GM21423 (cell line): Measurements from ENCODE around the gene NUCB2.
"Not testable (repeated sequence)": the region's sequence is repeated elsewhere in the genome, so short reads cannot be mapped to it uniquely, and the experiment has no call there.

Source experiments
- ATAC-seq: cut with Tn5 transposase; IDR thresholded peaks from one replicate; pipeline ENCODE4 v1.9.1; 2021; ENCODE audit warnings: mild to moderate bottlenecking, moderate library complexity; ENCODE audit not compliant: unreplicated experiment

The NUCB2 gene

GRCh38 chr11:17276236-17277023 is at the start of gene NUCB2:
TSS of gene NUCB2 (plus strand) at chr11:17276739. CDS start at chr11:17295324, 18,585 bp downstream.
- peak; percentile 99 for ATAC-seq

GRCh38 chr11:17228186-17228925 is 48.2 kb upstream of the NUCB2 start:
- ATAC-seq: not testable (repeated sequence)

GRCh38 chr11:17229481-17230152 is 46.9 kb upstream of the NUCB2 start:
- no peak for ATAC-seq

- ATAC-seq: peak; percentile 92
Observed at GRCh38 chr11:17230867-17231851, 45.4 kb upstream of the NUCB2 start.

GRCh38 chr11:17233101-17233500 is 43.4 kb upstream of the NUCB2 start:
- no peak for ATAC-seq

GRCh38 chr11:17238377-17238776 is 38.2 kb upstream of the NUCB2 start:
- no peak for ATAC-seq

GRCh38 chr11:17239927-17240326 is 36.6 kb upstream of the NUCB2 start:
- ATAC-seq: not testable (repeated sequence)

- no peak for ATAC-seq
Observed at GRCh38 chr11:17240780-17241179, 35.8 kb upstream of the NUCB2 start.

GRCh38 chr11:17242954-17243353 is 33.6 kb upstream of the NUCB2 start:
- ATAC-seq: not testable (repeated sequence)

- ATAC-seq: peak; percentile 86
Observed at GRCh38 chr11:17244046-17244445, 32.5 kb upstream of the NUCB2 start.

GRCh38 chr11:17250561-17251350 is 25.8 kb upstream of the NUCB2 start:
- ATAC-seq: no peak

- no peak for ATAC-seq
Observed at GRCh38 chr11:17252704-17253103, 23.8 kb upstream of the NUCB2 start.

- no peak for ATAC-seq
Observed at GRCh38 chr11:17256512-17256911, 20.0 kb upstream of the NUCB2 start.

GRCh38 chr11:17257196-17257595 is 19.3 kb upstream of the NUCB2 start:
- no peak for ATAC-seq

GRCh38 chr11:17258670-17259069 is 17.9 kb upstream of the NUCB2 start:
- ATAC-seq: no peak

GRCh38 chr11:17259519-17259918 is 17.0 kb upstream of the NUCB2 start:
- no peak for ATAC-seq

- no peak for ATAC-seq
Observed at GRCh38 chr11:17260020-17260419, 16.5 kb upstream of the NUCB2 start.

GRCh38 chr11:17263769-17264168 is 12.8 kb upstream of the NUCB2 start:
- ATAC-seq: no peak

- ATAC-seq: no peak
Observed at GRCh38 chr11:17266781-17267180, 9.8 kb upstream of the NUCB2 start.

- no peak for ATAC-seq
Observed at GRCh38 chr11:17267576-17267975, 9.0 kb upstream of the NUCB2 start.
